Activated naive CD8-positive, alpha-beta T cell treated with anti-CD3 and anti-CD28 coated beads, Interleukin-2, amount 50 U/mL, for 24 hours (primary cell): Measurements from ENCODE around the gene ETV6.
"Not testable (repeated sequence)": the region's sequence is repeated elsewhere in the genome, so short reads cannot be mapped to it uniquely, and the experiment has no call there.

Source experiments
- ATAC-seq: fragments of 150-1000 bp; cut with Tn5 transposase; one replicate; pipeline ENCODE4 v1.10.0; 2021
- DNase-seq: peaks from one replicate; pipeline ENCODE4 v3.0.0; 2021
- H3K27ac Mint-ChIP-seq: one replicate; pipeline ENCODE4 v1.8.0; 2021; ENCODE audit warnings: mild to moderate bottlenecking, mixed read lengths
- H3K27me3 Mint-ChIP-seq: one replicate; pipeline ENCODE4 v1.8.0; 2021; ENCODE audit warnings: mixed read lengths
- H3K36me3 Mint-ChIP-seq: one replicate; pipeline ENCODE4 v1.8.0; 2021; ENCODE audit warnings: low read depth, mixed read lengths
- H3K4me1 Mint-ChIP-seq: one replicate; pipeline ENCODE4 v1.8.0; 2021; ENCODE audit warnings: mixed read lengths
- H3K4me3 Mint-ChIP-seq: one replicate; pipeline ENCODE4 v1.8.0; 2021; ENCODE audit warnings: mild to moderate bottlenecking, moderate library complexity, mixed read lengths
- H3K9me3 Mint-ChIP-seq: one replicate; pipeline ENCODE4 v1.8.0; 2021; ENCODE audit warnings: mixed read lengths

ETV6 gene

GRCh38 chr12:11669348-11669747, 19.9 kb downstream of the ETV6 start:
- ATAC-seq (no peak), DNase-seq (no peak)
- Mint-ChIP-seq H3K4me3 (no peak overlapping the region), H3K4me1 (peaks cover 37% of the 10 kb centered on the region), H3K27ac (no peak overlapping the region), H3K27me3 (no peaks in the 10 kb centered on the region), H3K36me3 (peaks cover 6% of the 10 kb centered on the region), H3K9me3 (no peaks in the 10 kb centered on the region)

- H3K27me3 Mint-ChIP-seq: no peaks in the 10 kb centered on the region
- peaks cover 35% of the 10 kb centered on the region for H3K4me1 Mint-ChIP-seq
- no peaks in the 10 kb centered on the region for H3K9me3 Mint-ChIP-seq
- H3K27ac Mint-ChIP-seq: no peak overlapping the region
- no peak for ATAC-seq
- no peak overlapping the region for H3K4me3 Mint-ChIP-seq
- DNase-seq: no peak
- H3K36me3 Mint-ChIP-seq: no peaks in the 10 kb centered on the region
These were observed 23.1 kb downstream of the ETV6 start for GRCh38 chr12:11672256-11673191.

- H3K27ac Mint-ChIP-seq: no peak overlapping the region
- H3K4me1 Mint-ChIP-seq: peaks cover 29% of the 10 kb centered on the region
- no peaks in the 10 kb centered on the region for H3K9me3 Mint-ChIP-seq
- no peak overlapping the region for H3K4me3 Mint-ChIP-seq
- H3K36me3 Mint-ChIP-seq: peaks cover 4% of the 10 kb centered on the region
- no peaks in the 10 kb centered on the region for H3K27me3 Mint-ChIP-seq
- DNase-seq: no peak
- no peak for ATAC-seq
These were observed 24.4 kb downstream of the ETV6 start for GRCh38 chr12:11673666-11674461.

- Mint-ChIP-seq H3K36me3 (peaks cover 4% of the 10 kb centered on the region), H3K4me1 (peaks cover 27% of the 10 kb centered on the region), H3K27ac (no peak overlapping the region), H3K27me3 (no peaks in the 10 kb centered on the region), H3K9me3 (no peaks in the 10 kb centered on the region), H3K4me3 (no peak overlapping the region)
- DNase-seq: no peak
- no peak for ATAC-seq
These were observed 25.5 kb downstream of the ETV6 start for GRCh38 chr12:11674894-11675390.

- H3K9me3 Mint-ChIP-seq: no peaks in the 10 kb centered on the region
- no peak overlapping the region for H3K27ac Mint-ChIP-seq
- no peak for ATAC-seq
- peaks cover 4% of the 10 kb centered on the region for H3K36me3 Mint-ChIP-seq
- no peak overlapping the region for H3K4me3 Mint-ChIP-seq
- H3K27me3 Mint-ChIP-seq: no peaks in the 10 kb centered on the region
- H3K4me1 Mint-ChIP-seq: peaks cover 26% of the 10 kb centered on the region
- DNase-seq: no peak
These were observed 26.6 kb downstream of the ETV6 start for GRCh38 chr12:11676052-11676451.

- peaks cover 7% of the 10 kb centered on the region for H3K36me3 Mint-ChIP-seq
- H3K4me1 Mint-ChIP-seq: peaks cover 20% of the 10 kb centered on the region
- no peak overlapping the region for H3K27ac Mint-ChIP-seq
- H3K4me3 Mint-ChIP-seq: no peak overlapping the region
- DNase-seq (no peak), ATAC-seq (no peak)
- no peaks in the 10 kb centered on the region for H3K9me3 Mint-ChIP-seq
- no peaks in the 10 kb centered on the region for H3K27me3 Mint-ChIP-seq
These were observed 27.6 kb downstream of the ETV6 start for GRCh38 chr12:11677093-11677492.

- DNase-seq: no peak
- Mint-ChIP-seq H3K27me3 (no peaks in the 10 kb centered on the region), H3K4me1 (peaks cover 16% of the 10 kb centered on the region), H3K4me3 (no peak overlapping the region), H3K27ac (no peak overlapping the region), H3K36me3 (peaks cover 8% of the 10 kb centered on the region), H3K9me3 (no peaks in the 10 kb centered on the region)
- no peak for ATAC-seq
These were observed 28.3 kb downstream of the ETV6 start for GRCh38 chr12:11677752-11678151.

- DNase-seq: no peak
- no peaks in the 10 kb centered on the region for H3K27me3 Mint-ChIP-seq
- H3K4me3 Mint-ChIP-seq: no peak overlapping the region
- peaks cover 8% of the 10 kb centered on the region for H3K36me3 Mint-ChIP-seq
- H3K9me3 Mint-ChIP-seq: no peaks in the 10 kb centered on the region
- peaks cover 18% of the 10 kb centered on the region for H3K4me1 Mint-ChIP-seq
- ATAC-seq: no peak
- no peak overlapping the region for H3K27ac Mint-ChIP-seq
These were observed 29.3 kb downstream of the ETV6 start for GRCh38 chr12:11678781-11679180.

GRCh38 chr12:11681207-11681606, 31.7 kb downstream of the ETV6 start:
- ATAC-seq: no peak
- peaks cover 10% of the 10 kb centered on the region for H3K36me3 Mint-ChIP-seq
- H3K4me1 Mint-ChIP-seq: peaks cover 25% of the 10 kb centered on the region
- no peaks in the 10 kb centered on the region for H3K27me3 Mint-ChIP-seq
- no peak for DNase-seq
- H3K27ac Mint-ChIP-seq: no peak overlapping the region
- H3K9me3 Mint-ChIP-seq: no peaks in the 10 kb centered on the region
- H3K4me3 Mint-ChIP-seq: no peak overlapping the region

GRCh38 chr12:11681695-11682094, 32.2 kb downstream of the ETV6 start:
- H3K9me3 Mint-ChIP-seq, H3K36me3 Mint-ChIP-seq, H3K4me3 Mint-ChIP-seq, H3K27ac Mint-ChIP-seq, DNase-seq, ATAC-seq, H3K27me3 Mint-ChIP-seq: not testable (repeated sequence)
- peaks cover 25% of the 10 kb centered on the region for H3K4me1 Mint-ChIP-seq

GRCh38 chr12:11684393-11684792, 34.9 kb downstream of the ETV6 start:
- ATAC-seq (no peak), DNase-seq (no peak)
- Mint-ChIP-seq H3K36me3 (peaks cover 6% of the 10 kb centered on the region), H3K4me1 (peaks cover 29% of the 10 kb centered on the region), H3K27me3 (no peaks in the 10 kb centered on the region), H3K27ac (no peak overlapping the region), H3K9me3 (no peaks in the 10 kb centered on the region), H3K4me3 (no peak overlapping the region)

- DNase-seq: no peak
- H3K27ac Mint-ChIP-seq: no peak overlapping the region
- H3K27me3 Mint-ChIP-seq: no peaks in the 10 kb centered on the region
- peaks cover 6% of the 10 kb centered on the region for H3K36me3 Mint-ChIP-seq
- peaks cover 30% of the 10 kb centered on the region for H3K4me1 Mint-ChIP-seq
- no peaks in the 10 kb centered on the region for H3K9me3 Mint-ChIP-seq
- H3K4me3 Mint-ChIP-seq: no peak overlapping the region
- ATAC-seq: no peak
These were observed 35.3 kb downstream of the ETV6 start for GRCh38 chr12:11684811-11685210.

GRCh38 chr12:11685316-11685715, 35.8 kb downstream of the ETV6 start:
- ATAC-seq (no peak), DNase-seq (no peak)
- no peaks in the 10 kb centered on the region for H3K9me3 Mint-ChIP-seq
- H3K4me3 Mint-ChIP-seq: no peak overlapping the region
- H3K4me1 Mint-ChIP-seq: peaks cover 35% of the 10 kb centered on the region
- peaks cover 8% of the 10 kb centered on the region for H3K36me3 Mint-ChIP-seq
- no peaks in the 10 kb centered on the region for H3K27me3 Mint-ChIP-seq
- no peak overlapping the region for H3K27ac Mint-ChIP-seq

GRCh38 chr12:11685716-11686115, 36.2 kb downstream of the ETV6 start:
- Mint-ChIP-seq H3K4me3 (no peak overlapping the region), H3K9me3 (no peaks in the 10 kb centered on the region), H3K4me1 (peaks cover 36% of the 10 kb centered on the region), H3K27ac (no peak overlapping the region), H3K27me3 (no peaks in the 10 kb centered on the region), H3K36me3 (peaks cover 9% of the 10 kb centered on the region)
- ATAC-seq (no peak), DNase-seq (no peak)

- no peak for ATAC-seq
- Mint-ChIP-seq H3K9me3 (no peaks in the 10 kb centered on the region), H3K27ac (no peak overlapping the region), H3K4me1 (peaks cover 34% of the 10 kb centered on the region), H3K36me3 (peaks cover 9% of the 10 kb centered on the region), H3K27me3 (no peaks in the 10 kb centered on the region), H3K4me3 (no peak overlapping the region)
- no peak for DNase-seq
These were observed 36.6 kb downstream of the ETV6 start for GRCh38 chr12:11686120-11686519.
